NB4 (cell line): Measurements from ENCODE around the gene PIGW.
"Not testable (repeated sequence)": the region's sequence is repeated elsewhere in the genome, so short reads cannot be mapped to it uniquely, and the experiment has no call there.

Experiments used
- DNase-seq: peaks from one replicate; pipeline ENCODE4 v3.0.0; 2010; ENCODE audit warnings: low read depth
- H3K4me3 ChIP-seq: one replicate; pipeline ENCODE4 v1.5.1; 2011; ENCODE audit warnings: mild to moderate bottlenecking, low read depth, low read length, moderate library complexity
- MYC ChIP-seq: IDR thresholded peaks from 2 replicates; pipeline ENCODE4 v1.6.1; 2011; ENCODE audit warnings: low read depth, low read length
- POLR2A ChIP-seq: IDR thresholded peaks from 2 replicates; pipeline ENCODE4 v1.6.1; 2011; ENCODE audit warnings: mild to moderate bottlenecking; ENCODE audit not compliant: insufficient read length; ENCODE audit errors: extremely low read depth
- TF ChIP-seq, protein P1 (sequence below): IDR thresholded peaks from 2 replicates; pipeline ENCODE4 v1.6.1; 2011; ENCODE audit warnings: low read depth, low read length
- TF ChIP-seq, protein P2 (sequence below): IDR thresholded peaks from one replicate; pipeline ENCODE4 v1.5.1; 2012; ENCODE audit warnings: low read depth, low read length

The PIGW gene

DNA sequence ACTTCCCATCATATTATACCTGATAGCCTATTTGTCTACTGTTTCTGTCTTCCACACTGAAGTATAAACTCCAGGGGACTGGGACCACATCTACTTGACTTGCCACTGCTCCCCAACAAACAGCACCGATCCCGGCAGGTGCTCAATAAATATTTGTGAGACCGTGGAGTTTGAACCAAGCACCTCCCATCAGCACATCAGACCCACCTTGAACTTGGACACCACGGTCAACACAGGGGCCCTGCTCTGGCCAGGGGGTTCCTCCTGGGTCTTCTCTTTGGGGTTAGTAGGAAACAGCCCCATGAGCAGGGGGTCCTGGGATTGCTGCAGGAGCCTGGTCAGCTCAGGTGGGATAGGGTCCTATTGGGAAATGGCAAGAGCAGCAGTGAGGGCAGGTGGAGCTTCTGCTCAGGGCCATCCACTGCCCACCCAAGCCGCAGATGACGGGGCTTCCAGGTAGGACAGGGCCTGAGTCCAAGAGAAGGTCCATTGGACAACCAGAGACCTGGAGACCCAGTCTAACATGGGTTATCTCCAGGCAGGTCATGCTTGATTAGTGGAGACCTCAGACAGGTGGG, 28.4 kb upstream of the PIGW start:
- TF ChIP-seq POLR2A (no peak), MYC (no peak)
- TF ChIP-seq, protein P1, sequence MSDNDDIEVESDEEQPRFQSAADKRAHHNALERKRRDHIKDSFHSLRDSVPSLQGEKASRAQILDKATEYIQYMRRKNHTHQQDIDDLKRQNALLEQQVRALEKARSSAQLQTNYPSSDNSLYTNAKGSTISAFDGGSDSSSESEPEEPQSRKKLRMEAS: no peak
- TF ChIP-seq, protein P2, sequence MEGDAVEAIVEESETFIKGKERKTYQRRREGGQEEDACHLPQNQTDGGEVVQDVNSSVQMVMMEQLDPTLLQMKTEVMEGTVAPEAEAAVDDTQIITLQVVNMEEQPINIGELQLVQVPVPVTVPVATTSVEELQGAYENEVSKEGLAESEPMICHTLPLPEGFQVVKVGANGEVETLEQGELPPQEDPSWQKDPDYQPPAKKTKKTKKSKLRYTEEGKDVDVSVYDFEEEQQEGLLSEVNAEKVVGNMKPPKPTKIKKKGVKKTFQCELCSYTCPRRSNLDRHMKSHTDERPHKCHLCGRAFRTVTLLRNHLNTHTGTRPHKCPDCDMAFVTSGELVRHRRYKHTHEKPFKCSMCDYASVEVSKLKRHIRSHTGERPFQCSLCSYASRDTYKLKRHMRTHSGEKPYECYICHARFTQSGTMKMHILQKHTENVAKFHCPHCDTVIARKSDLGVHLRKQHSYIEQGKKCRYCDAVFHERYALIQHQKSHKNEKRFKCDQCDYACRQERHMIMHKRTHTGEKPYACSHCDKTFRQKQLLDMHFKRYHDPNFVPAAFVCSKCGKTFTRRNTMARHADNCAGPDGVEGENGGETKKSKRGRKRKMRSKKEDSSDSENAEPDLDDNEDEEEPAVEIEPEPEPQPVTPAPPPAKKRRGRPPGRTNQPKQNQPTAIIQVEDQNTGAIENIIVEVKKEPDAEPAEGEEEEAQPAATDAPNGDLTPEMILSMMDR: no peak
- DNase-seq: no peak
- no peak overlapping the region for H3K4me3 ChIP-seq

DNA sequence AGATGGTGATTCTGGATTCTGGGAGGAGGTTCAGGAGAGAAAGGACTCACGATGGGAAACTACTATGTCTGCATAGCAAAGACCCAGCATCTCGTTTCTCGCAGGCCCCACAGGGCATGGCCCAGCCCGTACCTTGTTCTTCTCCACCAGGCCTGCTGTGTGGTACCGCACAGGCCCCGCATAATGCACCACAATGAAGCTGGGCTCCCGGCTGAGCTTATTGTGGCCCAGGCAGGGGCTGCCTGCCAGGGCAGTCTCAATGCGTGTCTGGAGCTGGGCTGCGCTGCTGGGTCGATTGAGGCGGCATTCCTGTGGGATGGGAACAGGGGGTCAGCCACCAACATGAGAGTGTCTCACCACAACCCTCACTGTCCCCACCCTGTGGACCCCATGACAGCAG, 28.0 kb upstream of the PIGW start:
- TF ChIP-seq, protein P1: no peak
- TF ChIP-seq, protein P2: no peak
- TF ChIP-seq MYC: no peak
- TF ChIP-seq POLR2A: no peak
- no peak for DNase-seq
- no peak overlapping the region for H3K4me3 ChIP-seq

DNA sequence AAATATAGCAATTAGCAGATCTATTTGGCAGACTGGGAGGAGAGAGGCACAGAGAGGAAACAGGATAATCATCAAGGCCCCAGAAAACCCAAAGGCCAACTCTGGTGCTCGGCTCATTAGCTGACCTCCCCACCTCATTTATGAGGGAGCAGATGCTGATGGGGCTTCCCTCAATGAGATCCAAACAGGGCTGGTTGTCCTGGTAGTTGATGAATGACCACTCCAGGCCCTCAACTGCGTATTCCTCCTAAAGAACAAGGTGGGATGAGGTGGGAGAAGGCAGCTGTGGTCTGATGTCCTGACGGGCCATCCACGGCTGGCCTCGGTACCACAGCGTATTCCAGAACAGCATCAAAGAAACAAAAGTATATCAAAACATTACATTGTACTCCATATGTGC, 27.5 kb upstream of the PIGW start:
- H3K4me3 ChIP-seq: no peak overlapping the region
- TF ChIP-seq, protein P2: no peak
- no peak for TF ChIP-seq MYC
- TF ChIP-seq, protein P1: no peak
- TF ChIP-seq POLR2A: no peak
- no peak for DNase-seq

DNA sequence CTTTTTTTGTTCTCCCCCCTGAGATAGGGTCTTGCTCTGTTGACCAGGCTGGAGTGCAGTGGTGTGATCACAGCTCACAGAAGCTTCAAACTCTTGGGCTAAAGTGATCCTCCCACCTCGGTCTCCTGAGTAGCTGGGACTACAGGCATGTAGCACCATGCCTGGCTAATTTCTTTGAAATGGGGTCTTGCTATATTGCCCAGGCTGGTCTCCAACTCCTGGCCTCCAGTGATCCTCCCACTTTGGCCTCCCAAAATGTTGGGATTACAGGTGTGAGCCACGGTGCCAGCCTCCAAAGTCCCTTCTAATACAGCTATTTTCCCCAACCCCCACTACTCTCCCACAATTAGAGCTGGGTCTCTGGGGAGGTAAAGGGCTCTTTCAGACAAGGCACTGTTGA, 26.3 kb upstream of the PIGW start:
- DNase-seq, H3K4me3 ChIP-seq: not testable (repeated sequence)

DNA sequence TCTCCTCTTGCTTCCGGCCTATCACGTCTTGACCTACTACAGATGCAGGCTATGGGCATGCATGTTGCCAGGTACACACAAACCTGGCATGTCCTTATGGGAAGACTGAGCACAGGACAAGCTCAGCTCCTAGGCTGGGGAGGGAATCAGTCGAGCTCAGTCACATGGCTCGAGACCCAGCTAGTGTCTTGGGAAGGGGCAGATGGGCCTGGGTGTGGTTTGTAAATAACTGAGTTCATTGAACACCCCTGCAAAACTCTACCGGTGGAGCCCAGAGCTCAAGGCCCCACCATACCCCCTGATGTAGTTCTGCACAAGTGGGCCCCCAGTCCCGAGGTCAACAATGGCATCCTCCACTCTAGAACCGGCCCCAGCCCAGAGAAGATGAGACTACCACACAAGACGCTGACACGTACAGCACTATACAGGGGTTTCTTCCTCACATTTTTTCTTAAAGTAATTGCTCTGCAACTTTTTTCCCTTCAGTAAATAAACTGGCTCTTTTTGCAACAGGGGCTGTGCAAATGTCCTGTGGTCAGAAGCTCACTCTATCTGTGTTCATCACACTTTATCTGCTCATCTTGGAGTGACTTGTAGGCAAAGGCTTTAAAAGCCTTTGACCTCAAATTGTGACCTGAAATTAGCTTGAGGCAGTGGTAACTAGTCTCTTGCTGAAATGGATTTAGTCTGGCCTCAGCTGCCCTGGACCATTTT, 25.4 kb upstream of the PIGW start:
- no peak for DNase-seq
- TF ChIP-seq POLR2A (no peak), MYC (no peak)
- TF ChIP-seq, protein P1: no peak
- TF ChIP-seq, protein P2: no peak
- H3K4me3 ChIP-seq: no peak overlapping the region

DNA sequence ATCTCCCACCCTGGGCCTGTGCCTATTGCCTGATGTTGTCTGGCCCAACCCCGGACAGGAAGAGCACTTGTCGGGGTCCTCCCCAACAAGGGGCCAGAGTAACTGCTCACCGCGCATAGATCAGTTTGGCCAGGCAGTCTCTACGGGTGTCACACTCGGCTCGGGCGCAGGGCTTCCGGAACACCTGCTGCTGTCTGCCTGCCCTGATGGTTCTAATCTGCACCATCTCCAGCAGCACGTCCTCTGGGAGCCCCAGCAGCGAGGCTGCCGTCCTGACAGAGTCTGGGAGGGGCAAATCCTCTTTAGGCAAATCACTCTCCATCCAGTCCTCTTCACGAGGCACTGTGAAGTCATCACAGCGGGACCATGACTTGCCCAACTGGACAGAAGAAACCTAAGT, 24.2 kb upstream of the PIGW start:
- TF ChIP-seq, protein P1: no peak
- no peak for TF ChIP-seq POLR2A
- TF ChIP-seq, protein P2: no peak
- no peak for TF ChIP-seq MYC
- DNase-seq: no peak
- H3K4me3 ChIP-seq: no peak overlapping the region
